Measurements from ENCODE around the gene NME4.
A peak's percentile ranks its signal among the peaks of the same experiment; 100 is the strongest.

Gene NME4

GRCh38 chr16:370443-370842 is 26.6 kb upstream of the NME4 start, which contains the start of gene MRPL28:
Gene MRPL28 (minus strand): TSS chr16:370538. CDS start chr16:370218, 320 bp downstream.
- Histone ChIP-seq H3K9ac (no peak within 1 kb of the TSS; the same call in 1 of the 2 replicates), H3K27me3 (ENCODE audit: insufficient read depth, low read depth) (no peaks in the 10 kb centered on the region), H3K36me3 (ENCODE audit: insufficient read depth) (no peaks in the 10 kb centered on the region), H3K27ac (peak within 1 kb of the TSS; percentile 25; the same call in 1 of the 2 replicates), H3K79me2 (ENCODE audit: insufficient read depth, low read depth) (peaks cover 6% of the 10 kb centered on the region; the same call in 1 of the 2 replicates), H4K20me1 (ENCODE audit: insufficient read depth) (no peaks in the 10 kb centered on the region), H3K4me1 (ENCODE audit: low read depth, poor library complexity, severe bottlenecking) (peaks cover 14% of the 10 kb centered on the region), H3K4me2 (peak within 1 kb of the TSS; percentile 50), H3K4me3 (IDR thresholded peaks at IDR 0.05; ENCODE audit: insufficient read depth, low read depth, low read length) (no peak within 1 kb of the TSS), H2AFZ (ENCODE audit: low read depth) (no peak within 1 kb of the TSS)
- TF ChIP-seq CTCF (conservative IDR thresholded peaks at IDR 0.05; ENCODE audit: low read depth, low read length), result no peak

GRCh38 chr16:370979-371514 is 26.0 kb upstream of the NME4 start:
- H4K20me1 ChIP-seq (ENCODE audit: insufficient read depth), result no peaks in the 10 kb centered on the region
- no peak overlapping the region for H3K4me3 ChIP-seq (IDR thresholded peaks at IDR 0.05; ENCODE audit: insufficient read depth, low read depth, low read length)
- no peaks in the 10 kb centered on the region for H3K36me3 ChIP-seq (ENCODE audit: insufficient read depth)
- peak overlapping the region; percentile 25; the same call in 1 of the 2 replicates for H3K27ac ChIP-seq
- H3K27me3 ChIP-seq (ENCODE audit: insufficient read depth, low read depth), result no peaks in the 10 kb centered on the region
- no peak overlapping the region for H2AFZ ChIP-seq (ENCODE audit: low read depth)
- TF ChIP-seq CTCF (conservative IDR thresholded peaks at IDR 0.05; ENCODE audit: low read depth, low read length), result no peak
- peaks cover 6% of the 10 kb centered on the region; the same call in 1 of the 2 replicates for H3K79me2 ChIP-seq (ENCODE audit: insufficient read depth, low read depth)
- H3K4me1 ChIP-seq (ENCODE audit: low read depth, poor library complexity, severe bottlenecking), result peaks cover 14% of the 10 kb centered on the region
- no peak overlapping the region; the same call in 1 of the 2 replicates for H3K9ac ChIP-seq
- H3K4me2 ChIP-seq, result peak overlapping the region; percentile 50

GRCh38 chr16:371515-372301 is 25.3 kb upstream of the NME4 start:
- Histone ChIP-seq H3K27me3 (ENCODE audit: insufficient read depth, low read depth) (no peaks in the 10 kb centered on the region), H2AFZ (ENCODE audit: low read depth) (no peak overlapping the region), H3K4me1 (ENCODE audit: low read depth, poor library complexity, severe bottlenecking) (peaks cover 14% of the 10 kb centered on the region), H3K9ac (no peak overlapping the region), H3K36me3 (ENCODE audit: insufficient read depth) (no peaks in the 10 kb centered on the region), H4K20me1 (ENCODE audit: insufficient read depth) (no peaks in the 10 kb centered on the region), H3K4me2 (no peak overlapping the region), H3K4me3 (IDR thresholded peaks at IDR 0.05; ENCODE audit: insufficient read depth, low read depth, low read length) (no peak overlapping the region), H3K27ac (no peak overlapping the region), H3K79me2 (ENCODE audit: insufficient read depth, low read depth) (peaks cover 6% of the 10 kb centered on the region; the same call in 1 of the 2 replicates)
- no peak for TF ChIP-seq CTCF (conservative IDR thresholded peaks at IDR 0.05; ENCODE audit: low read depth, low read length)

DNA sequence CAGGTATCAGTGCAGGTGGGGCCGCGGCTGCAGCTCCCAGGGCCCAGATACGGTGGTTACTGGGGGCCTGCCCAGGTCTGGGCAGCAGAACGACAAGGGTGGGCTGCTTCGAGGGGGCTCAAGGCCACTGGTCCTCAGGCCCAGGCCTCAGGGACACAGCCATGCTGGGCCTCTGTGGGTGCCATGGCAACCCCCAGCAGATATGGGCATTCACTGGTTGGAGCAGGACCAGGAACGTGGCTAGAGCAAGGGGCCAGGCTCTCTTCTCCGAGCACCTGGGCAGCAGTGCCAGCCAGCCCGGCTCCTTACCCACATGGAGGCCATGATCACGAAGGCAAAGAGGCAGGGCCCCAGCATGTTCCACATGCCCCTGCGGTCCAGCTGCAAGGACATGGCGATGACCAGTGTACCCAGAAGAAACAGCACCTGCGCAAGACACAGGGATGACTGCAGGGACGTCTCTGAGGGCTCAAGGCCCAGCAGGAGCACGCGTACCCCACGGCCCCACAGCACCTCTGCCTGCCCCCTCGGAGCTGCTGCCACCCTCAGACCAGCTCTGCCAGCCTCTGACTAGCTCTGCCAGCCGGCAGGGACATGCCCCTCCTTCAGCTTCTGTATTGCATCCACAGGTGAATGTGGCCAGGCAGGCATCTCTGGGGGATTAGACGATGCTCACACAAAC is 24.6 kb upstream of the NME4 start:
- Histone ChIP-seq H3K36me3 (ENCODE audit: insufficient read depth) (no peaks in the 10 kb centered on the region), H3K79me2 (ENCODE audit: insufficient read depth, low read depth) (peaks cover 6% of the 10 kb centered on the region; the same call in 1 of the 2 replicates), H2AFZ (ENCODE audit: low read depth) (no peak overlapping the region), H3K4me1 (ENCODE audit: low read depth, poor library complexity, severe bottlenecking) (peaks cover 14% of the 10 kb centered on the region), H3K27ac (no peak overlapping the region), H3K4me3 (IDR thresholded peaks at IDR 0.05; ENCODE audit: insufficient read depth, low read depth, low read length) (no peak overlapping the region), H3K4me2 (no peak overlapping the region), H4K20me1 (ENCODE audit: insufficient read depth) (no peaks in the 10 kb centered on the region), H3K27me3 (ENCODE audit: insufficient read depth, low read depth) (no peaks in the 10 kb centered on the region), H3K9ac (no peak overlapping the region)
- TF ChIP-seq CTCF (conservative IDR thresholded peaks at IDR 0.05; ENCODE audit: low read depth, low read length), result no peak

Measured in KMS-11 (cell line).